HEK293 (cell line): ENCODE results near the gene RHOT2.
A peak's percentile ranks its signal among the peaks of the same experiment; 100 is the strongest.

Experiments
- CTCF ChIA-PET: fragments of 350-600 bp; formaldehyde crosslinking; extraction: SDS; loops from one replicate; lab custom pipeline; 2021; ENCODE audit warnings: antibody characterized with exemption; lab: Yijun Ruan, JAX
- POLR2A ChIA-PET: fragments of 300-600 bp; formaldehyde crosslinking; extraction: SDS; loops from one replicate; lab custom pipeline; 2020; ENCODE audit warnings: antibody characterized with exemption, inconsistent platforms; lab: Yijun Ruan, JAX
- H3K27ac ChIP-seq: fragments of 200-500 bp; sonication (Bioruptor generic); 2 replicates; pipeline ENCODE4 v1.5.1; 2014; ENCODE audit warnings: low read depth, low read length, control low read depth, inconsistent platforms; ENCODE audit errors: extremely low read depth
- H3K36me3 ChIP-seq, 2 experiments: fragments of 200-500 bp in 1 of 2; sonication (Bioruptor generic) in 1 of 2; 1 replicate in 1 of 2; 2 replicates in 1 of 2; pipeline ENCODE4 v1.5.1; 2014 to 2017; ENCODE audit warnings: inconsistent platforms in 2 of 2, low read length in 2 of 2; ENCODE audit not compliant: control insufficient read depth in 2 of 2, insufficient read depth in 1 of 2
- H3K4me1 ChIP-seq: fragments of 200-500 bp; sonication (Bioruptor generic); 2 replicates; pipeline ENCODE4 v1.5.1; 2014; ENCODE audit warnings: mild to moderate bottlenecking, low read length, inconsistent platforms; ENCODE audit not compliant: control insufficient read depth, insufficient read depth
- H3K4me3 ChIP-seq: 2 replicates; pipeline ENCODE4 v1.5.1; 2011; ENCODE audit warnings: low read depth, mild to moderate bottlenecking, control low read depth, low read length, moderate library complexity
- H3K9me3 ChIP-seq: fragments of 200-500 bp; sonication (Bioruptor generic); 2 replicates; pipeline ENCODE4 v1.5.1; 2014; ENCODE audit warnings: low read depth, low read length, inconsistent platforms; ENCODE audit not compliant: control insufficient read depth, insufficient read depth
- CTCF ChIP-seq: fragments of 450-650 bp; formaldehyde crosslinking; IDR thresholded peaks from 2 replicates; pipeline ENCODE4 v1.5.1; 2016; ENCODE audit warnings: missing biosample characterization, missing genetic modification characterization
- GLIS1 ChIP-seq: fragments of 450-650 bp; formaldehyde crosslinking; IDR thresholded peaks from 2 replicates; pipeline ENCODE4 v1.5.1; 2016; ENCODE audit warnings: missing biosample characterization, missing genetic modification characterization
- GLIS2 ChIP-seq: fragments of 450-650 bp; formaldehyde crosslinking; IDR thresholded peaks from 2 replicates; pipeline ENCODE4 v1.5.1; 2016; ENCODE audit warnings: missing biosample characterization, missing genetic modification characterization
- KLF8 ChIP-seq: fragments of 450-650 bp; formaldehyde crosslinking; IDR thresholded peaks from 2 replicates; pipeline ENCODE4 v1.5.1; 2016; ENCODE audit warnings: missing biosample characterization, missing genetic modification characterization
- KLF9 ChIP-seq: fragments of 450-650 bp; formaldehyde crosslinking; IDR thresholded peaks from 2 replicates; pipeline ENCODE4 v1.5.1; 2016; ENCODE audit warnings: missing biosample characterization, missing genetic modification characterization, low read depth
- SCRT2 ChIP-seq: fragments of 450-650 bp; formaldehyde crosslinking; IDR thresholded peaks from 2 replicates; pipeline ENCODE4 v1.5.1; 2016; ENCODE audit warnings: missing biosample characterization, missing genetic modification characterization
- SP2 ChIP-seq: fragments of 450-650 bp; formaldehyde crosslinking; IDR thresholded peaks from 2 replicates; pipeline ENCODE4 v1.5.1; 2016; ENCODE audit warnings: missing biosample characterization, missing genetic modification characterization
- SP3 ChIP-seq: fragments of 450-650 bp; formaldehyde crosslinking; IDR thresholded peaks from 2 replicates; pipeline ENCODE4 v1.5.1; 2016; ENCODE audit warnings: missing biosample characterization, missing genetic modification characterization
- SP7 ChIP-seq: fragments of 450-650 bp; formaldehyde crosslinking; IDR thresholded peaks from 2 replicates; pipeline ENCODE4 v1.5.1; 2016; ENCODE audit warnings: missing biosample characterization, missing genetic modification characterization
- YY1 ChIP-seq: fragments of 450-650 bp; formaldehyde crosslinking; IDR thresholded peaks from 2 replicates; pipeline ENCODE4 v1.5.1; 2018; ENCODE audit warnings: missing biosample characterization, missing genetic modification characterization
- ZBTB17 ChIP-seq: fragments of 450-650 bp; formaldehyde crosslinking; IDR thresholded peaks from 2 replicates; pipeline ENCODE4 v1.5.1; 2016; ENCODE audit warnings: missing biosample characterization, missing genetic modification characterization
- ZBTB8A ChIP-seq: fragments of 450-650 bp; formaldehyde crosslinking; IDR thresholded peaks from 2 replicates; pipeline ENCODE4 v1.5.1; 2016; ENCODE audit warnings: missing biosample characterization, missing genetic modification characterization
- ZEB2 ChIP-seq: fragments of 450-650 bp; formaldehyde crosslinking; IDR thresholded peaks from 2 replicates; pipeline ENCODE4 v1.5.1; 2016; ENCODE audit warnings: missing biosample characterization, missing genetic modification characterization
- ZFP37 ChIP-seq: fragments of 450-650 bp; formaldehyde crosslinking; IDR thresholded peaks from 2 replicates; pipeline ENCODE4 v1.5.1; 2016; ENCODE audit warnings: missing biosample characterization, missing genetic modification characterization
- ZIC2 ChIP-seq: fragments of 450-650 bp; formaldehyde crosslinking; IDR thresholded peaks from 2 replicates; pipeline ENCODE4 v1.5.1; 2016; ENCODE audit warnings: missing biosample characterization, missing genetic modification characterization
- ZNF175 ChIP-seq: fragments of 450-650 bp; formaldehyde crosslinking; IDR thresholded peaks from 2 replicates; pipeline ENCODE4 v1.5.1; 2016; ENCODE audit warnings: missing biosample characterization, missing genetic modification characterization
- ZNF18 ChIP-seq: fragments of 450-650 bp; formaldehyde crosslinking; IDR thresholded peaks from 2 replicates; pipeline ENCODE4 v1.5.1; 2016; ENCODE audit warnings: missing biosample characterization, missing genetic modification characterization
- ZNF2 ChIP-seq: fragments of 450-650 bp; formaldehyde crosslinking; IDR thresholded peaks from 2 replicates; pipeline ENCODE4 v1.5.1; 2016; ENCODE audit warnings: missing biosample characterization, missing genetic modification characterization
- ZNF341 ChIP-seq: fragments of 450-650 bp; formaldehyde crosslinking; IDR thresholded peaks from 2 replicates; pipeline ENCODE4; 2016; ENCODE audit warnings: low read depth, missing biosample characterization, missing genetic modification characterization
- ZNF362 ChIP-seq: fragments of 450-650 bp; formaldehyde crosslinking; IDR thresholded peaks from 2 replicates; pipeline ENCODE4 v1.5.1; 2016; ENCODE audit warnings: missing biosample characterization, missing genetic modification characterization
- ZNF423 ChIP-seq: fragments of 450-650 bp; formaldehyde crosslinking; IDR thresholded peaks from 2 replicates; pipeline ENCODE4 v1.5.1; 2016; ENCODE audit warnings: missing biosample characterization, missing genetic modification characterization
- ZNF561 ChIP-seq: fragments of 450-650 bp; IDR thresholded peaks from 2 replicates; pipeline ENCODE4 v1.5.1; 2018; ENCODE audit warnings: missing biosample characterization, missing genetic modification characterization, borderline replicate concordance
- ZNF585B ChIP-seq: fragments of 450-650 bp; formaldehyde crosslinking; IDR thresholded peaks from 2 replicates; pipeline ENCODE4 v1.5.1; 2016; ENCODE audit warnings: missing biosample characterization, missing genetic modification characterization
- ZNF610 ChIP-seq: fragments of 450-650 bp; formaldehyde crosslinking; IDR thresholded peaks from 2 replicates; pipeline ENCODE4 v1.5.1; 2016; ENCODE audit warnings: missing biosample characterization, missing genetic modification characterization, borderline replicate concordance
- ZNF621 ChIP-seq: fragments of 450-650 bp; formaldehyde crosslinking; IDR thresholded peaks from 2 replicates; pipeline ENCODE4 v1.5.1; 2017; ENCODE audit warnings: missing biosample characterization, missing genetic modification characterization
- ZNF658 ChIP-seq: fragments of 450-650 bp; formaldehyde crosslinking; IDR thresholded peaks from 2 replicates; pipeline ENCODE4; 2016; ENCODE audit warnings: missing biosample characterization, missing genetic modification characterization
- ZNF747 ChIP-seq: fragments of 450-650 bp; formaldehyde crosslinking; IDR thresholded peaks from 2 replicates; pipeline ENCODE4 v1.5.1; 2016; ENCODE audit warnings: missing biosample characterization, missing genetic modification characterization
- ZNF776 ChIP-seq: fragments of 450-650 bp; formaldehyde crosslinking; IDR thresholded peaks from 2 replicates; pipeline ENCODE4 v1.5.0; 2017; ENCODE audit warnings: missing biosample characterization, missing genetic modification characterization, borderline replicate concordance
- ZSCAN30 ChIP-seq: fragments of 450-650 bp; IDR thresholded peaks from 2 replicates; pipeline ENCODE4 v1.5.1; 2018; ENCODE audit warnings: missing biosample characterization, mild to moderate bottlenecking, missing genetic modification characterization, moderate library complexity

The RHOT2 gene

GRCh38 chr16:640614-641013 lies 27.3 kb upstream of the RHOT2 start:
- peaks cover 6% of the 10 kb centered on the region; the same call in 1 of the 2 replicates for H3K4me1 ChIP-seq
- TF ChIP-seq ZBTB17 (tag by site-specific recombination) (no peak), CTCF (no peak), GLIS1 (tag by site-specific recombination) (peak; percentile 92)
- TF ChIP-seq, all 188 proteins: peak for 1
- CTCF ChIA-PET: no interaction called here
- POLR2A ChIA-PET: interaction anchor here (0.7 kb wide), 1 partner anchor 1337 kb away, joined by 4 read pairs; no protein-coding TSS in a partner anchor
- Histone ChIP-seq H3K36me3 (no peaks in the 10 kb centered on the region; a peak in 1 of 3 replicates), H3K9me3 (no peaks in the 10 kb centered on the region), H3K27ac (0 out of 2 replicates have a peak overlapping the region, but pooled peaks have one; percentile 5), H3K4me3 (no peak overlapping the region)

GRCh38 chr16:641326-642188 lies 26.4 kb upstream of the RHOT2 start, which contains the start of gene MCRIP2:
Gene MCRIP2 (plus strand): TSS chr16:641828. CDS start chr16:641992, 164 bp downstream.
- no peaks in the 10 kb centered on the region; a peak in 1 of 3 replicates for H3K36me3 ChIP-seq
- ChIA-PET CTCF (no interaction called here), POLR2A (no interaction called here)
- H3K27ac ChIP-seq: peak within 1 kb of the TSS; percentile 66; the same call in 1 of the 2 replicates
- H3K9me3 ChIP-seq: no peaks in the 10 kb centered on the region
- H3K4me3 ChIP-seq: peak within 1 kb of the TSS; percentile 52
- peaks cover 8% of the 10 kb centered on the region; the same call in 1 of the 2 replicates for H3K4me1 ChIP-seq
- TF ChIP-seq ZNF18: no peak
- no peak for TF ChIP-seq ZNF658 (tag by site-specific recombination)
- TF ChIP-seq ZEB2: no peak
- TF ChIP-seq ZNF561 (tag by site-specific recombination): peak; percentile 64; the same call in 1 of the 2 replicates
- TF ChIP-seq YY1 (tag by site-specific recombination): peak; percentile 60; the same call in 1 of the 2 replicates
- no peak for TF ChIP-seq ZNF621
- TF ChIP-seq SP3: peak; percentile 51; the same call in 1 of the 2 replicates
- peak; percentile 99 for TF ChIP-seq GLIS1 (tag by site-specific recombination)
- peak; percentile 20; the same call in 1 of the 2 replicates for TF ChIP-seq KLF8
- no peak for TF ChIP-seq ZNF341 (tag by site-specific recombination)
- no peak for TF ChIP-seq SCRT2
- TF ChIP-seq ZBTB8A: peak; percentile 92
- TF ChIP-seq ZNF610: no peak
- TF ChIP-seq ZNF423 (tag by site-specific recombination): 0 out of 2 replicates have a peak, but pooled peaks have one; percentile 26
- no peak for TF ChIP-seq ZNF362
- TF ChIP-seq GLIS2: peak; percentile 69; the same call in 1 of the 2 replicates
- TF ChIP-seq ZNF175 (tag by site-specific recombination): no peak
- TF ChIP-seq ZNF585B (tag by site-specific recombination): no peak
- TF ChIP-seq ZFP37: no peak
- peak; percentile 84 for TF ChIP-seq KLF9 (tag by site-specific recombination)
- TF ChIP-seq ZNF747 (tag by site-specific recombination): no peak
- peak; percentile 68; the same call in 1 of the 2 replicates for TF ChIP-seq ZSCAN30
- TF ChIP-seq SP2 (tag by site-specific recombination): peak; percentile 59
- no peak for TF ChIP-seq ZNF776 (tag by site-specific recombination)
- no peak for TF ChIP-seq ZNF2 (tag by site-specific recombination)
- peak; percentile 49; the same call in 1 of the 2 replicates for TF ChIP-seq ZIC2
- peak; percentile 35; the same call in 1 of the 2 replicates for TF ChIP-seq SP7
